ENCODE measurements around the gene SREBF1. TPM values are rescaled to one million over a fixed set of nuclear protein-coding genes. Genes with fewer than 3 reads are reported as not detected.

The SREBF1 gene
- total and polyA plus RNA-seq, 2 of the 8 experiments (the other 6 are each of a cell fraction or from before 2014, with no cell fraction given): 28.6 to 70.8 TPM

DNA sequence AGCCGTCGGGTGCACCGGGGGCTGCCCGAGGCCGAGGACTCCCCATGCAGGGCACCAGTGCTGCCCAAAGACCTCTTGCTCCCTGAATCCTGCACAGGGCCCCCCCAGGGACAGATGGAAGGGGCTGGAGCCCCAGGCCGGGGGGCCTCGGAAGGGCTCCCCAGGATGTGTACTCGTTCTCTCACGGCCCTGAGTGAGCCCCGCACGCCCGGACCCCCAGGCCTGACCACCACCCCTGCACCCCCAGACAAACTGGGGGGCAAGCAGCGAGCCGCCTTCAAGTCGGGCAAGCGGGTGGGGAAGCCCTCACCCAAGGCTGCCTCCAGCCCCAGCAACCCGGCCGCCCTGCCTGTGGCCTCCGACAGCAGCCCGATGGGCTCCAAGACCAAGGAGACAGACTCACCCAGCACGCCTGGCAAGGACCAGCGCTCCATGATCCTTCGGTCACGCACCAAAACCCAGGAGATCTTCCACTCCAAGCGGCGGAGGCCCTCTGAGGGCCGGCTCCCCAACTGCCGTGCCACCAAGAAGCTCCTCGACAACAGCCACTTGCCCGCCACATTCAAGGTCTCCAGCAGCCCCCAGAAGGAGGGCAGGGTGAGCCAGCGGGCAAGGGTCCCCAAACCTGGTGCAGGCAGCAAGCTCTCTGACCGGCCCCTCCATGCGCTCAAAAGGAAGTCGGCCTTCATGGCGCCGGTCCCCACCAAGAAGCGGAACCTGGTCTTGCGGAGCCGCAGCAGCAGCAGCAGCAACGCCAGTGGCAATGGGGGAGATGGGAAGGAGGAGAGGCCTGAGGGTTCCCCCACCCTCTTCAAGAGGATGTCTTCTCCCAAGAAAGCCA is 40.6 kb downstream of the SREBF1 start (continued):
- TF ChIP-seq KDM5A (IDR thresholded peaks at IDR 0.05; ENCODE audit: low read length): no peak
